HUES6 (cell line): ENCODE results near the gene PHETA2.

ENCODE experiments used
- H3K27ac ChIP-seq: 2 replicates; pipeline ENCODE4 v1.7.0; 2013; ENCODE audit warnings: low read depth, mild to moderate bottlenecking, low read length, inconsistent platforms
- H3K27me3 ChIP-seq: 2 replicates; pipeline ENCODE4 v1.6.1; 2013; ENCODE audit warnings: low read length; ENCODE audit not compliant: control insufficient read depth, insufficient read depth
- H3K36me3 ChIP-seq: 2 replicates; pipeline ENCODE4 v1.6.1; 2013; ENCODE audit warnings: low read length; ENCODE audit not compliant: control insufficient read depth, insufficient read depth
- H3K4me1 ChIP-seq: 2 replicates; pipeline ENCODE4 v1.6.1; 2013; ENCODE audit warnings: low read length; ENCODE audit not compliant: control insufficient read depth, insufficient read depth
- H3K4me3 ChIP-seq: 2 replicates; pipeline ENCODE4 v1.5.1; 2013; ENCODE audit warnings: low read depth, low read length
- H3K9ac ChIP-seq: one replicate; pipeline ENCODE4 v1.6.1; 2013; ENCODE audit warnings: mild to moderate bottlenecking, low read length
- H3K9me3 ChIP-seq: 2 replicates; pipeline ENCODE4 v1.6.1; 2013; ENCODE audit warnings: low read depth, low read length; ENCODE audit not compliant: control insufficient read depth, insufficient read depth

PHETA2 gene

GRCh38 chr22:42074132-42074811 lies at the start of gene PHETA2:
PHETA2 (plus strand) TSS chr22:42074248; CDS start chr22:42077294, 3,046 bp downstream.
- peak within 1 kb of the TSS; percentile 56 for H3K9ac ChIP-seq
- peaks cover 43% of the 10 kb centered on the region for H3K4me1 ChIP-seq
- H3K27me3 ChIP-seq: no peaks in the 10 kb centered on the region; the same call in 1 of the 2 replicates
- H3K27ac ChIP-seq: no peak within 1 kb of the TSS
- H3K4me3 ChIP-seq: peak within 1 kb of the TSS; percentile 53
- no peaks in the 10 kb centered on the region for H3K36me3 ChIP-seq
- no peaks in the 10 kb centered on the region for H3K9me3 ChIP-seq

- no peak overlapping the region for H3K9ac ChIP-seq
- 0 out of 2 replicates have a peak, but pooled peaks cover 2% of the 10 kb centered on the region for H3K27me3 ChIP-seq
- no peaks in the 10 kb centered on the region for H3K36me3 ChIP-seq
- no peaks in the 10 kb centered on the region for H3K4me1 ChIP-seq
- H3K4me3 ChIP-seq: no peak overlapping the region
- H3K27ac ChIP-seq: no peak overlapping the region
- no peaks in the 10 kb centered on the region for H3K9me3 ChIP-seq
Measured at GRCh38 chr22:42025421-42025820, 48.6 kb upstream of the PHETA2 start.

GRCh38 chr22:42026705-42027104 lies 47.3 kb upstream of the PHETA2 start:
- Histone ChIP-seq H3K27me3 (0 out of 2 replicates have a peak, but pooled peaks cover 2% of the 10 kb centered on the region), H3K36me3 (no peaks in the 10 kb centered on the region), H3K27ac (no peak overlapping the region), H3K4me1 (no peaks in the 10 kb centered on the region), H3K4me3 (no peak overlapping the region), H3K9ac (no peak overlapping the region), H3K9me3 (no peaks in the 10 kb centered on the region)

GRCh38 chr22:42033263-42034181 lies 40.5 kb upstream of the PHETA2 start:
- Histone ChIP-seq H3K36me3 (no peaks in the 10 kb centered on the region), H3K27me3 (0 out of 2 replicates have a peak, but pooled peaks cover 2% of the 10 kb centered on the region), H3K4me3 (no peak overlapping the region), H3K27ac (no peak overlapping the region), H3K9ac (no peak overlapping the region), H3K9me3 (peaks cover 16% of the 10 kb centered on the region), H3K4me1 (no peaks in the 10 kb centered on the region)

GRCh38 chr22:42035256-42035655 lies 38.8 kb upstream of the PHETA2 start:
- Histone ChIP-seq H3K36me3 (no peaks in the 10 kb centered on the region), H3K4me3 (no peak overlapping the region), H3K4me1 (no peaks in the 10 kb centered on the region), H3K27me3 (0 out of 2 replicates have a peak, but pooled peaks cover 2% of the 10 kb centered on the region), H3K9ac (no peak overlapping the region), H3K9me3 (peaks cover 16% of the 10 kb centered on the region), H3K27ac (no peak overlapping the region)

GRCh38 chr22:42039271-42039670 lies 34.8 kb upstream of the PHETA2 start:
- no peaks in the 10 kb centered on the region for H3K27me3 ChIP-seq
- H3K4me1 ChIP-seq: no peaks in the 10 kb centered on the region
- no peak overlapping the region for H3K4me3 ChIP-seq
- H3K9ac ChIP-seq: no peak overlapping the region
- H3K36me3 ChIP-seq: no peaks in the 10 kb centered on the region
- peaks cover 18% of the 10 kb centered on the region for H3K9me3 ChIP-seq
- no peak overlapping the region for H3K27ac ChIP-seq

- H3K27me3 ChIP-seq: no peaks in the 10 kb centered on the region
- no peaks in the 10 kb centered on the region for H3K4me1 ChIP-seq
- H3K4me3 ChIP-seq: no peak overlapping the region
- H3K9me3 ChIP-seq: peaks cover 15% of the 10 kb centered on the region
- H3K27ac ChIP-seq: no peak overlapping the region
- H3K36me3 ChIP-seq: no peaks in the 10 kb centered on the region
- no peak overlapping the region for H3K9ac ChIP-seq
Measured at GRCh38 chr22:42041784-42042183, 32.3 kb upstream of the PHETA2 start.

GRCh38 chr22:42050641-42051180 lies 23.3 kb upstream of the PHETA2 start:
- no peak overlapping the region for H3K4me3 ChIP-seq
- H3K27me3 ChIP-seq: no peaks in the 10 kb centered on the region
- H3K9me3 ChIP-seq: 0 out of 2 replicates have a peak, but pooled peaks cover 2% of the 10 kb centered on the region
- no peaks in the 10 kb centered on the region for H3K36me3 ChIP-seq
- no peaks in the 10 kb centered on the region for H3K4me1 ChIP-seq
- H3K9ac ChIP-seq: no peak overlapping the region
- no peak overlapping the region for H3K27ac ChIP-seq

- no peaks in the 10 kb centered on the region for H3K27me3 ChIP-seq
- H3K4me3 ChIP-seq: no peak overlapping the region
- H3K36me3 ChIP-seq: no peaks in the 10 kb centered on the region
- peaks cover 14% of the 10 kb centered on the region for H3K9me3 ChIP-seq
- H3K27ac ChIP-seq: no peak overlapping the region
- no peak overlapping the region for H3K9ac ChIP-seq
- no peaks in the 10 kb centered on the region for H3K4me1 ChIP-seq
Measured at GRCh38 chr22:42052765-42053164, 21.3 kb upstream of the PHETA2 start.

GRCh38 chr22:42056757-42057511 lies 17.1 kb upstream of the PHETA2 start:
- Histone ChIP-seq H3K9ac (no peak overlapping the region), H3K4me1 (no peaks in the 10 kb centered on the region), H3K4me3 (no peak overlapping the region), H3K36me3 (peaks cover 38% of the 10 kb centered on the region), H3K9me3 (peaks cover 26% of the 10 kb centered on the region), H3K27me3 (no peaks in the 10 kb centered on the region), H3K27ac (no peak overlapping the region)
